Lower leg skin (tissue), 3 donors: Measurements from ENCODE around the gene UQCRQ.

Experiments
- POLR2A ChIP-seq, 2 donors: fragments of 450-650 bp; IDR thresholded peaks; one replicate each; pipeline ENCODE4 v1.6.1; 2016 to 2017; ENCODE audit warnings: antibody characterized with exemption in 2 of 2, mild to moderate bottlenecking in 1 of 2, moderate library complexity in 1 of 2
- TF ChIP-seq, protein P1 (sequence below), 3 donors: fragments of 450-650 bp; IDR thresholded peaks; one replicate each; pipeline ENCODE4 v1.5.1; 2016; ENCODE audit warnings: antibody characterized with exemption in 3 of 3, mild to moderate bottlenecking in 3 of 3, moderate library complexity in 2 of 3

DNA sequence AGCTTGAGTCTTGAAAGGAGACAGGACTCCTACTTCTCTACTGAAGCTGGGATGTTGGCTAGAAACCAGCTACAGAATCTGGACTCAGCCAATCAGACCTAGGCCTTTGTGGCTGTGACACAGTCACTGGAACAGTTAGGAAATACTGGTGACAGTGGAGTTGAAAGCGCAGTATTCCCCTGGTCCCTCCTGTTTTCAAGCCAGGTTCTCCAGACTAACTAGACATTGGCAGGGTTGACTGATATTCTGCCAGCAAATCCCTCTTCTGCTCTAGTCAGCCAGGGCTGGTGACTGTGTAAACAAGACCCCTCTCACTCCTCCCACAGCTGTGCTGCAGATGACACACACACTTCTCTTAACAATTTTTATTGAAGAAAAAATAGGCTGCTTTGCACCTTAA, 44.7 kb upstream of the UQCRQ start:
- TF ChIP-seq, protein P1, sequence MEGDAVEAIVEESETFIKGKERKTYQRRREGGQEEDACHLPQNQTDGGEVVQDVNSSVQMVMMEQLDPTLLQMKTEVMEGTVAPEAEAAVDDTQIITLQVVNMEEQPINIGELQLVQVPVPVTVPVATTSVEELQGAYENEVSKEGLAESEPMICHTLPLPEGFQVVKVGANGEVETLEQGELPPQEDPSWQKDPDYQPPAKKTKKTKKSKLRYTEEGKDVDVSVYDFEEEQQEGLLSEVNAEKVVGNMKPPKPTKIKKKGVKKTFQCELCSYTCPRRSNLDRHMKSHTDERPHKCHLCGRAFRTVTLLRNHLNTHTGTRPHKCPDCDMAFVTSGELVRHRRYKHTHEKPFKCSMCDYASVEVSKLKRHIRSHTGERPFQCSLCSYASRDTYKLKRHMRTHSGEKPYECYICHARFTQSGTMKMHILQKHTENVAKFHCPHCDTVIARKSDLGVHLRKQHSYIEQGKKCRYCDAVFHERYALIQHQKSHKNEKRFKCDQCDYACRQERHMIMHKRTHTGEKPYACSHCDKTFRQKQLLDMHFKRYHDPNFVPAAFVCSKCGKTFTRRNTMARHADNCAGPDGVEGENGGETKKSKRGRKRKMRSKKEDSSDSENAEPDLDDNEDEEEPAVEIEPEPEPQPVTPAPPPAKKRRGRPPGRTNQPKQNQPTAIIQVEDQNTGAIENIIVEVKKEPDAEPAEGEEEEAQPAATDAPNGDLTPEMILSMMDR (IDR thresholded peaks at IDR 0.05): no peak
- no peak for TF ChIP-seq POLR2A (IDR thresholded peaks at IDR 0.05)
